GM18870 (cell line): ENCODE data around the gene DNMBP.
"Not testable (repeated sequence)": the region's sequence is repeated elsewhere in the genome, so short reads cannot be mapped to it uniquely, and the experiment has no call there.

Source experiments
- ATAC-seq: cut with Tn5 transposase; IDR thresholded peaks from one replicate; pipeline ENCODE4 v1.9.1; 2021; ENCODE audit warnings: moderate library complexity; ENCODE audit not compliant: unreplicated experiment

Gene DNMBP

GRCh38 chr10:99840859-99841258 is 168.9 kb downstream of the DNMBP start:
- ATAC-seq = not testable (repeated sequence)

GRCh38 chr10:99836711-99837110 is 173.0 kb downstream of the DNMBP start:
- no peak for ATAC-seq

GRCh38 chr10:99835947-99836346 is 173.8 kb downstream of the DNMBP start:
- ATAC-seq = no peak

- no peak for ATAC-seq
These were observed 175.3 kb downstream of the DNMBP start for GRCh38 chr10:99834410-99834809.

GRCh38 chr10:99832439-99832838 is 177.3 kb downstream of the DNMBP start:
- ATAC-seq = no peak

- no peak for ATAC-seq
These were observed 181.3 kb downstream of the DNMBP start for GRCh38 chr10:99828464-99828863.

- no peak for ATAC-seq
These were observed 181.8 kb downstream of the DNMBP start for GRCh38 chr10:99827936-99828335.
